HG03565 (cell line): Measurements from ENCODE around the gene CBLN3.

Source experiments
- ATAC-seq: cut with Tn5 transposase; IDR thresholded peaks from one replicate; pipeline ENCODE4 v1.9.1; 2021; ENCODE audit warnings: mild to moderate bottlenecking, moderate library complexity; ENCODE audit not compliant: unreplicated experiment

CBLN3 gene

GRCh38 chr14:24439830-24440605 is 10.6 kb upstream of the CBLN3 start:
- ATAC-seq, result no peak

GRCh38 chr14:24439257-24439656 is 9.8 kb upstream of the CBLN3 start:
- no peak for ATAC-seq

GRCh38 chr14:24438223-24439097 is 9.0 kb upstream of the CBLN3 start:
- no peak for ATAC-seq

GRCh38 chr14:24437736-24438067 is 8.2 kb upstream of the CBLN3 start:
- no peak for ATAC-seq

GRCh38 chr14:24437020-24437735 is 7.7 kb upstream of the CBLN3 start:
- no peak for ATAC-seq

- no peak for ATAC-seq
Measured at GRCh38 chr14:24436355-24437019, 7.0 kb upstream of the CBLN3 start.

- ATAC-seq, result no peak
Measured at GRCh38 chr14:24435998-24436354, 6.5 kb upstream of the CBLN3 start.

- no peak for ATAC-seq
Measured at GRCh38 chr14:24435192-24435810, 5.8 kb upstream of the CBLN3 start.

- ATAC-seq, result no peak
Measured at GRCh38 chr14:24434676-24435075, 5.2 kb upstream of the CBLN3 start.

GRCh38 chr14:24434036-24434435 is 4.6 kb upstream of the CBLN3 start:
- ATAC-seq, result no peak

- no peak for ATAC-seq
Measured at GRCh38 chr14:24432259-24433131, 3.0 kb upstream of the CBLN3 start.

GRCh38 chr14:24431569-24432258 is 2.2 kb upstream of the CBLN3 start:
- peak; percentile 51 for ATAC-seq

GRCh38 chr14:24430682-24431568 is 1.5 kb upstream of the CBLN3 start:
- peak; percentile 21 for ATAC-seq

- ATAC-seq, result peak; percentile 33
Measured at GRCh38 chr14:24430143-24430681, 744 bp upstream of the CBLN3 start.

GRCh38 chr14:24428628-24429394 is 657 bp downstream of the CBLN3 start:
- no peak for ATAC-seq

- no peak for ATAC-seq
Measured at GRCh38 chr14:24427537-24428508, 1.6 kb downstream of the CBLN3 start.
